GM23338 (cell line): ENCODE results near the gene TOR1AIP1.

ENCODE experiments used
- CREB1 ChIP-seq: fragments of 250-450 bp; sonication (Bioruptor Pico); IDR thresholded peaks from 2 replicates; pipeline ENCODE4 v1.5.0; 2020; ENCODE audit warnings: low read depth, mild to moderate bottlenecking, moderate library complexity
- CTCF ChIP-seq, 2 experiments: fragments of 200-600 bp in 1 of 2; sonication (generic) in 1 of 2; conservative IDR thresholded peaks; 2 replicates each; pipeline versions ENCODE4 v1.5.1 to v1.6.1; 2016 to 2017; ENCODE audit warnings: antibody characterized with exemption in 2 of 2, low read depth in 2 of 2, mild to moderate bottlenecking in 2 of 2, moderate library complexity in 1 of 2
- ETS1 ChIP-seq: IDR thresholded peaks from 2 replicates; pipeline ENCODE4 v1.6.1; 2016; ENCODE audit warnings: antibody characterized with exemption
- EZH2 ChIP-seq: fragments of 200-600 bp; sonication (generic); IDR thresholded peaks from one replicate; pipeline ENCODE4 v1.8.0; 2017; ENCODE audit warnings: antibody characterized with exemption, mild to moderate bottlenecking, low read depth; ENCODE audit not compliant: unreplicated experiment
- EZH2phosphoT487 ChIP-seq: fragments of 200-600 bp; sonication (generic); IDR thresholded peaks from one replicate; pipeline ENCODE4 v1.8.1; 2018; ENCODE audit warnings: antibody characterized with exemption; ENCODE audit not compliant: unreplicated experiment
- JUNB ChIP-seq: IDR thresholded peaks from one replicate; pipeline ENCODE4 v1.6.1; 2016; ENCODE audit warnings: antibody characterized with exemption; ENCODE audit not compliant: unreplicated experiment
- NANOG ChIP-seq: IDR thresholded peaks from 2 replicates; pipeline ENCODE4 v1.6.1; 2016; ENCODE audit warnings: antibody characterized with exemption, borderline replicate concordance
- POLR2AphosphoS5 ChIP-seq: IDR thresholded peaks from 2 replicates; pipeline ENCODE4 v1.6.1; 2016; ENCODE audit warnings: antibody characterized with exemption, low read depth
- REST ChIP-seq: IDR thresholded peaks from one replicate; pipeline ENCODE4 v1.6.1; 2018; ENCODE audit warnings: antibody characterized with exemption; ENCODE audit not compliant: unreplicated experiment
- STAT1 ChIP-seq: IDR thresholded peaks from one replicate; pipeline ENCODE4 v1.6.1; 2016; ENCODE audit warnings: antibody characterized with exemption; ENCODE audit not compliant: unreplicated experiment
- ZNF114 ChIP-seq: fragments of 250-450 bp; sonication (Bioruptor Pico); IDR thresholded peaks from 2 replicates; pipeline ENCODE4 v1.5.0; 2020; ENCODE audit warnings: mild to moderate bottlenecking, moderate library complexity
- ZNF331 ChIP-seq: fragments of 250-450 bp; sonication (Bioruptor Pico); IDR thresholded peaks from 2 replicates; pipeline ENCODE4 v1.5.0; 2020; ENCODE audit warnings: low read depth, mild to moderate bottlenecking, moderate library complexity
- ZNF462 ChIP-seq: fragments of 250-450 bp; sonication (Bioruptor Pico); IDR thresholded peaks from 2 replicates; pipeline ENCODE4 v1.5.0; 2020; ENCODE audit warnings: mild to moderate bottlenecking, moderate library complexity

- TF ChIP-seq CREB1 (CRISPR knock-in tag) (peak; percentile 86), POLR2AphosphoS5 (no peak), EZH2phosphoT487 (no peak), EZH2 (no peak), CTCF (conservative IDR thresholded peaks at IDR 0.05; ENCODE audit: low read depth in 2 of 2) (no peak), REST (no peak), ZNF114 (no peak), NANOG (no peak), ZNF331 (no peak), JUNB (no peak), STAT1 (no peak), ETS1 (no peak), ZNF462 (no peak)
These were observed 1.7 kb downstream of the TOR1AIP1 start for GRCh38 chr1:179883745-179884138.
